Measurements from ENCODE around the gene CAMTA1.

The CAMTA1 gene

GRCh38 chr1:7366955-7367665 lies 581.9 kb downstream of the CAMTA1 start:
- DNase-seq (ENCODE audit: low read depth): no peak
- TF ChIP-seq, protein P1, sequence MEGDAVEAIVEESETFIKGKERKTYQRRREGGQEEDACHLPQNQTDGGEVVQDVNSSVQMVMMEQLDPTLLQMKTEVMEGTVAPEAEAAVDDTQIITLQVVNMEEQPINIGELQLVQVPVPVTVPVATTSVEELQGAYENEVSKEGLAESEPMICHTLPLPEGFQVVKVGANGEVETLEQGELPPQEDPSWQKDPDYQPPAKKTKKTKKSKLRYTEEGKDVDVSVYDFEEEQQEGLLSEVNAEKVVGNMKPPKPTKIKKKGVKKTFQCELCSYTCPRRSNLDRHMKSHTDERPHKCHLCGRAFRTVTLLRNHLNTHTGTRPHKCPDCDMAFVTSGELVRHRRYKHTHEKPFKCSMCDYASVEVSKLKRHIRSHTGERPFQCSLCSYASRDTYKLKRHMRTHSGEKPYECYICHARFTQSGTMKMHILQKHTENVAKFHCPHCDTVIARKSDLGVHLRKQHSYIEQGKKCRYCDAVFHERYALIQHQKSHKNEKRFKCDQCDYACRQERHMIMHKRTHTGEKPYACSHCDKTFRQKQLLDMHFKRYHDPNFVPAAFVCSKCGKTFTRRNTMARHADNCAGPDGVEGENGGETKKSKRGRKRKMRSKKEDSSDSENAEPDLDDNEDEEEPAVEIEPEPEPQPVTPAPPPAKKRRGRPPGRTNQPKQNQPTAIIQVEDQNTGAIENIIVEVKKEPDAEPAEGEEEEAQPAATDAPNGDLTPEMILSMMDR (IDR thresholded peaks at IDR 0.05; ENCODE audit: insufficient read depth, low read depth, low read length, missing control alignments): no peak

DNA sequence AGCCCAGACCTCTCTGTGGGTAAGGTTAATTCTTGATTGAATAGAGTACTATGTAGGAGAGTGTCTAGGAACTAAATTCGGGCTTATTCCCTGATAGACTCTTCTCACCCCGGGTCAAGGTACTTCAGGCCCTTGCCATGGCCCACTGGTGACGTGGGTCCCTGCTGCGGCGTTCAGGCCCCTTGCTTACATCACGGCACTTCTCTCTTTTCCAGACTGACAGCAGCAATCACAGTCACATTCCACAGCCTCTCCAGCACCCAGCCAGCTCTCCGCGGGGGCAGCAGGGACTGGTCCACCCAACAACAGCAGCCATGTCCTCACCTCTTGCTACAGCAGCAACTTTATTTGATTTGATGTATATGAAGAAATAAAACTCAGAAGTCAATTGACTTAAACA lies 584.6 kb downstream of the CAMTA1 start:
- TF ChIP-seq, protein P1 (IDR thresholded peaks at IDR 0.05; ENCODE audit: insufficient read depth, low read depth, low read length, missing control alignments): no peak
- DNase-seq (ENCODE audit: low read depth): no peak
- no peak overlapping the region for H3K4me3 ChIP-seq (ENCODE audit: low read depth, low read length)

More at GRCh38 chr1:7366955-7367665, 581.9 kb downstream of the CAMTA1 start:
- no peak overlapping the region for H3K4me3 ChIP-seq (ENCODE audit: low read depth, low read length)

DNA sequence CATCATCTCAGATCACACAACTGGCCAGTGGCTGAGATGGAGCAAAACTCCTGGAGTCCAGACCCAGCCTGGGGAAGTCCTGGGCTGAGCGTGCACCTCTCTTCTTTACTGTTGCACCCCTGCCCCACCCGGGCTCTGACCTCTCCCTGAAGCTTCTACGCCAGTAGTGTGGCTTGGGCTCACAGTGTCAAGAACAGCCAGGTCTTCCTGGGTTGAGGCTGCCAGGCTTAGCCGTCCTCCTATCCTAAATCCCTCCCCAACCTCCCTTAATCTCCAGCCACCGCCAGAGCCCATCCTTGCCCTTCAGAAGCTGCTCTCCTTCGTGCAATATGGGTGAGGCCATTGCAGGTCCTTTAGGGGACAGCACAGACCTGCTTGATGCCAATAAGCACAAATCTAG lies 586.7 kb downstream of the CAMTA1 start:
- H3K4me3 ChIP-seq (ENCODE audit: low read depth, low read length): no peak overlapping the region
- DNase-seq (ENCODE audit: low read depth): no peak
- TF ChIP-seq, protein P1 (IDR thresholded peaks at IDR 0.05; ENCODE audit: insufficient read depth, low read depth, low read length, missing control alignments): no peak

DNA sequence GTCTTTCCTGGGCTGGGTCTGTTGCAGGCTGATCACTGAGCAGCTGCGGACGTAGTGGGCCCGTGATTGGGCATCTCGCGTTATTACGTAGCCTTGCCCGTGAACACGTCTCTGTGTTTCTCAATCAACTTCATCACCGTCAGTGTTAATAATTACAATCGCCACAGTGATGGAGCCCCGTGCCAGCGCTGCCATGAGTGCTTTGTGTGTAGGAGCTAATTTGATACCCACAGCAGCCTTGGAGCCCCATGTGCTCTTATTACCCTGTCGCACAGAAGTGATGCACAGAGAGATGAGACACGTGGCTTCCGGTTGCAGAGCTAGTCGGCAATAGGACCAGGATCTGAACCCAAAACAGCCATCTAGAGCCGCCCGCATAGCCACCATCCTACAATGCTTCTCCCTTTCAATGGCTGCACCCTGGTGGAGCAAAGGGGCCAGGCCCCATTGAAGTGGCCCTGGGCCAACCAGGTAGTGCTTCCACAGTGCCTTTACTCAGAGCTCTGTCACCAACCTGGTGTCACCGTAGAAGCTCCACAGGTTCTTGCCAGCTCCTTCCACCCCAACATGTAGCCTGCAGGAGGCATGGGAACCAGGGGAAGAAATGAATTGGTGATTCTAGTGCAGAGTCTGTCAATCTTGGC lies 587.3 kb downstream of the CAMTA1 start:
- H3K4me3 ChIP-seq (ENCODE audit: low read depth, low read length): no peak overlapping the region
- no peak for DNase-seq (ENCODE audit: low read depth)
- TF ChIP-seq, protein P1 (IDR thresholded peaks at IDR 0.05; ENCODE audit: insufficient read depth, low read depth, low read length, missing control alignments): no peak

GRCh38 chr1:7373251-7373650 lies 588.0 kb downstream of the CAMTA1 start:
- no peak overlapping the region for H3K4me3 ChIP-seq (ENCODE audit: low read depth, low read length)
- TF ChIP-seq, protein P1 (IDR thresholded peaks at IDR 0.05; ENCODE audit: insufficient read depth, low read depth, low read length, missing control alignments): no peak
- no peak for DNase-seq (ENCODE audit: low read depth)

DNA sequence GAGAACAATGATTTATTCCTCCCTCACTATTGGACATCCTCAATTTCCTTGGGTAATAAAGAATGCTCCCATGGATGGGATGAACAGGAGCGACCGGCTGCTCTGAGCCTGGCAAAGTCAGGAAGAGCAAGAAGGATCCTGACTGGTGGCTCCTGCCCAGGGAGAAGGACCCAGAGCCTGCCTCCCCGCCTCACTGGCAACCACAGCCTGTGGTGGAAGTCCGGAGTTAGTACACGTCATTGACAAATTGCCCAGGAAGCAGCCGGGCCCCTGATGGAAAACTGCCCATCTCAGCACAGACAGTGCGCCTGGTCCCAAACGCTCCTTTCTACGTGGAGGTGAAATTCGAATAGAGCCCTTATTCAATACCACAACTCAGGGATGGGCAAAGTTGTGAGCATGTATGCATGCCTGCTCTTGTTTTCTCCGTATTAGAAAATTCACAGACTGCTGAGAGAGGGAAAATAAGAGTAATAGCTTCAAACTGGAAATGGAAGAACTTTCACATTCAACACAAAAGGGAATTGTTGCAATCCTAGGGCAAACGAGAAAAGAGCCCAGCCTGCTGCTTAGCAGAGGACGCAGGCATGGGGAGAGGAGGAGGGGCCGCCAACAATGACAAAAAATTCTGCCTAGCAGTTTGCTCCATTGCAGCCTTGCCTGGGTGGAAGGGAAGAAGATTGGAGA lies 588.8 kb downstream of the CAMTA1 start:
- no peak for DNase-seq (ENCODE audit: low read depth)
- TF ChIP-seq, protein P1 (IDR thresholded peaks at IDR 0.05; ENCODE audit: insufficient read depth, low read depth, low read length, missing control alignments): no peak
- no peak overlapping the region for H3K4me3 ChIP-seq (ENCODE audit: low read depth, low read length)

Measured in GM12865 (cell line).